Measurements from ENCODE around the gene SNTB2. TPM values are rescaled to one million over a fixed set of nuclear protein-coding genes. Genes with fewer than 3 reads are reported as not detected.
"Not testable (repeated sequence)": the region's sequence is repeated elsewhere in the genome, so short reads cannot be mapped to it uniquely, and the experiment has no call there.

The SNTB2 gene
- total and polyA plus RNA-seq, 8 donors: 2.7 to 18.2 (median 10.0) TPM

DNA sequence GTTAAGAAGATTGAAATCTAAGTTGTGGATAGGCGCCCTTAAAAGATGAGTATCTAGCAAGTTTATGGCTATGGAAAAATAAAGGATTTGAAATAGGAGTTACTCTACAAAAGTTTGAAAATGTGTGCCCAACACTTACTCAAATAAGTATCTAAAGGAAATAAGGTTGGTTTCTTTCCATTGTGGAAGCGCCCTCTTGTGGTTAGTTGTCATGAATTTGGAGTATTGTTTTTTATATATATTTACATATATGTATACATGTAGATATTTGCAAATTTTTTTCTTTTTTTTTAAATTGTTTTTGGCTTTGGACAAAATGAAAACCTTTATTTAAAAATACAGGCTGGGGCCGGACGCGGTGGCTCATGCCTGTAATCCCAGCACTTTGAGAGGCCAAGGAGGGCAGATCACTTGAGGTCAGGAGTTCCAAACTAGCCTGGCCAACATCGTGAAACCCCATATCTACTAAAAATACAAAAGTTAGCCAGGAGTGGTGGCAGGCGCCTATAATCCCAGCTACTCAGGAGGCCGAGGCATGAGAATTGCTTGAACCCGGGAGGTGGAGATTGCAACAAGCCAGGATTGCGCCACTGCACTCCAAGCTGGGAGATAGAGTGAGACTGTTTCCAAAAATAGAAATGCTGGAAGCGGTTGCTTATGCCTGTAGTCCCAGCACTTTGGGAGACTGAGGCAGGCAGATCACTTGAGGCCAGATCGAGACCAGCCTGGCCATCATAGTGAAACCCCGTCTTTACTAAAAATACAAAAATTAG lies 100.2 kb downstream of the SNTB2 start:
- H3K36me3 ChIP-seq: peaks cover 0 to 4% (median 0%) of the 10 kb centered on the region in 3 donors
- FAIRE-seq (peak; percentile 96), DNase-seq (peak in 3 of 6 donors; percentile 15 to 34 (median 23)), ATAC-seq (peak; percentile 60 to 84 (median 76))
- no peak overlapping the region for H3K27ac ChIP-seq
- H3K4me3 ChIP-seq: no peak overlapping the region
- peak; percentile 26 to 71 (median 40) for TF ChIP-seq CTCF (IDR thresholded peaks at IDR 0.05)
- 51 to 57% methylated on average over 13 of the region's 13 CpGs for WGBS, 2 donors
- H3K27me3 ChIP-seq: no peaks in the 10 kb centered on the region
- intact Hi-C loops (cut with DNase I): loop anchor here in 2 of 3 donors (5.0 kb wide), 1 partner anchor 135 kb away; no protein-coding TSS in a partner anchor
- H3K9me3 ChIP-seq: no peaks in the 10 kb centered on the region
- H3K4me1 ChIP-seq: no peaks in the 10 kb centered on the region

DNA sequence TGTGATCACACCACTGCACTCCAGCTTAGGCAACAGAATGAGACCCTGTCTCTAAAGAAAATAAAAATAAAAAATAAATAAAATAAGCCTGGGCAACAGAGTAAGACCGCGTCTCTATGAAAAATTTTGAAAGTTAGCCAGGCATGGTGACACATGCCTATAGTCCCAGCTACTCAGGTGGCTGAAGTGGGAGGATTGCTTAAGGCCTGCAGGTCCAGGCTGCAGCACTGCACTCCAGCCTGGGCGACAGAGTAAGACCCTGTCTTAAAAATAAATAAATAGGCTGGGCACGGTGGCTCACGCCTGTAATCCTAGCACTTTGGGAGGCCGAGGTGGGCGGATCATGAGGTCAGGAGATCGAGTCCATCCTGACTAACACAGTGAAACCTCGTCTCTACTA lies 104.7 kb downstream of the SNTB2 start:
- H3K4me1 ChIP-seq; intact Hi-C loops (cut with DNase I); ATAC-seq; H3K27me3 ChIP-seq; H3K27ac ChIP-seq; H3K9me3 ChIP-seq; DNase-seq; H3K36me3 ChIP-seq; FAIRE-seq; H3K4me3 ChIP-seq: not testable (repeated sequence)
- WGBS, 2 donors: 92 to 97% methylated on average over 9 of the region's 9 CpGs

DNA sequence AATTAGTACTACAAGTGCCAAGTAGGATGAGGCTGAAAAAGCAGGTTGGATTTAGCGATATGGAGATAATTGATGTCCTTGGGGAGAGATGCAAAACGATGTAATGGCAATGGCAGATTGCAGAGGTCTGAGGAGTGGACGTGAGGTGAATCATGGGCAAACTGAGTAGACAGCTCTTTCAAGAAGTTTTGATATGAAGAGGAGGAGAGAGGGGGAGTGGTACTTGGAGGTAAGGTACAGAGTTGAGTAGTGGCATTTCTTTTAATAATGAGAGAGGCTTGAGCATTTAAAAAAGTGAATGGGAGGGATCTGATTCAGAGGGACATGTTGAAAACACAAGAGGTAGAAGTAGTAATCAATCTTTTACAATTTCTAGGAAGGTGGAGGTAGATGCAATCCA lies 106.4 kb downstream of the SNTB2 start:
- no peak overlapping the region for H3K4me3 ChIP-seq
- ATAC-seq (no peak), DNase-seq (no peak), FAIRE-seq (no peak)
- H3K9me3 ChIP-seq: no peaks in the 10 kb centered on the region
- H3K36me3 ChIP-seq: no peaks in the 10 kb centered on the region
- no peaks in the 10 kb centered on the region for H3K27me3 ChIP-seq
- no peak for TF ChIP-seq CTCF (IDR thresholded peaks at IDR 0.05)
- intact Hi-C loops (cut with DNase I): no loop called here
- no peaks in the 10 kb centered on the region for H3K4me1 ChIP-seq
- 57% methylated on average over 3 of the region's 3 CpGs for WGBS, 2 donors
- H3K27ac ChIP-seq: no peak overlapping the region

DNA sequence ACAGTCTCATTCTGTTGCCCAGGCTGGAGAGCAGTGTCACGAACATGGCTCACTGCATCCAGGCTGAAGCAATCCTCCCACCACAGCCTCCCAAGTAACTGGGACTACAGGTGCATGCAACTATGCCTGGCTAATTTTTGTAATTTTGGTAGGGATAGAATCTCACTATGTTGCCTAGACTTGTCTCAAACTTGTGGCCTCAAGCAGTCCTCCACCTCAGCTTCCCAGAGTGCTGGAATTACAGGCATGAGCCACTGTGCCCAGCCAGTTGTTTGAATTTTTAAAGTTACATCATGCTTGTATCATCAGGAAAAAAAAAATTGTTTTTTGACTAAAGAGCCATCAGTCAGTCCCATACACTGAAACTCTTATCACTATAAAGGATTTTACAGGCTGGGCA lies 107.1 kb downstream of the SNTB2 start:
- H3K9me3 ChIP-seq: no peaks in the 10 kb centered on the region
- intact Hi-C loops (cut with DNase I): no loop called here
- ATAC-seq (no peak), FAIRE-seq (no peak), DNase-seq (no peak)
- H3K4me3 ChIP-seq: no peak overlapping the region
- H3K36me3 ChIP-seq: no peaks in the 10 kb centered on the region
- no peak overlapping the region for H3K27ac ChIP-seq
- 89 to 94% methylated on average over 1 of the region's 1 CpG for WGBS, 2 donors
- H3K27me3 ChIP-seq: no peaks in the 10 kb centered on the region
- TF ChIP-seq CTCF (IDR thresholded peaks at IDR 0.05): no peak
- no peaks in the 10 kb centered on the region for H3K4me1 ChIP-seq

DNA sequence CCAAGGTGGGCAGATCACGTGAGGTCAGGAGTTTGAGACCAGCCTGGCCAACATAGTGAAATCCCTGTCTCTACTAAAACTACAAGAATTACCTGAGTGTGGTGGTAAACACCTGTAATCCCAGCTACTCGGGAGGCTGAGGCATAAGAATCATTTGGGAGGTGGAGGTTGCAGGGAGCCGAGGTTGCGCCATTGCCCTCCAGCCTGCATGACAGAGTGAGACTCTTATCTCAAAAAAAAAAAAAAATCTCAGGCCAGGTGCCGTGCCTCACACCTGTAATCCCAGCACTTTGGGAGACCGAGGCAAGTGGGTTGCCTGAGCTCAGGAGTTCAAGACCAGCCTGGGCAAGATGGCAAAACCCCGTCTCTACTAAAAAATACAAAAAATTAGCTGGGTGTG lies 109.8 kb downstream of the SNTB2 start:
- DNase-seq; H3K4me3 ChIP-seq; FAIRE-seq; H3K27me3 ChIP-seq; H3K9me3 ChIP-seq; ATAC-seq; H3K27ac ChIP-seq; intact Hi-C loops (cut with DNase I); H3K36me3 ChIP-seq; H3K4me1 ChIP-seq: not testable (repeated sequence)
- WGBS, 2 donors: 96 to 97% methylated on average over 7 of the region's 7 CpGs

DNA sequence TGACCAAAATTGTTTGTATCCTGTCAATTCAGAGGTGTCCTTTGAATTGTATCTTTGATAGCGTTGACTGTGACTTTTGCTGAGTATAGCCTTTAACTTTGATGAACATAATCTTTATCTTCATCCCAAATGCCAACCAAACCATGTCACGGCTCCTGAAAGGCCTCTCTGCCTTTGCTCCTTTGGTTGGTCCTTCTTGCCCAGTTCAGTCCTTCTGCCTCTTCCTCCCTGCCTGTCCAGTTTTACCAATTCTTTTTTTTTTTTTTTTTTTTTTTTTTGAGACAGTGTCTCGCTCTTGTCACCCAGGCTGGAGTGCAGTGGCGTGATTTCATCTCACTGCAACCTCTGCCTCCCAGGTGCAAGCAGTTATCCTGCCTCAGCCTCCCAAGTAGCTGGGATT lies 111.3 kb downstream of the SNTB2 start:
- TF ChIP-seq CTCF (IDR thresholded peaks at IDR 0.05): no peak
- no peaks in the 10 kb centered on the region for H3K27me3 ChIP-seq
- intact Hi-C loops (cut with DNase I): no loop called here
- H3K4me3 ChIP-seq: no peak overlapping the region
- H3K9me3 ChIP-seq: no peaks in the 10 kb centered on the region
- ATAC-seq (no peak), DNase-seq (no peak), FAIRE-seq (no peak)
- H3K36me3 ChIP-seq: no peaks in the 10 kb centered on the region
- H3K4me1 ChIP-seq: no peaks in the 10 kb centered on the region
- 93 to 99% methylated on average over 4 of the region's 4 CpGs for WGBS, 2 donors
- H3K27ac ChIP-seq: no peak overlapping the region
